ENCODE measurements around the gene CDC42BPG.

The CDC42BPG gene

DNA sequence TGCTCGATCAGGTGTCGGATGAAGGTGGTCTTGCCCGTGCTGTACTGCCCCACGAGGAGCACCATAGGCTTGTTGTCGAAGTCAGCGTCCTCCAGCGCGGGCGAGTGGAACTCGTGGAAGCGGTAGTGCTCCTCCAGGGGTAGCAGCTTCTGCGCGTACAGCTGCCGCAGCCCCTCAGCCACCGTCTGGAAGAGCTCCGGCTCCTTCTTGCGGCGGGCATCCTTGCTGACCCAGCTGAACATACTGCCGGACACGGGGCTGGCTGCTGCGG, 33.7 kb upstream of the CDC42BPG start:
- peak; percentile 64 for DNase-seq

DNA sequence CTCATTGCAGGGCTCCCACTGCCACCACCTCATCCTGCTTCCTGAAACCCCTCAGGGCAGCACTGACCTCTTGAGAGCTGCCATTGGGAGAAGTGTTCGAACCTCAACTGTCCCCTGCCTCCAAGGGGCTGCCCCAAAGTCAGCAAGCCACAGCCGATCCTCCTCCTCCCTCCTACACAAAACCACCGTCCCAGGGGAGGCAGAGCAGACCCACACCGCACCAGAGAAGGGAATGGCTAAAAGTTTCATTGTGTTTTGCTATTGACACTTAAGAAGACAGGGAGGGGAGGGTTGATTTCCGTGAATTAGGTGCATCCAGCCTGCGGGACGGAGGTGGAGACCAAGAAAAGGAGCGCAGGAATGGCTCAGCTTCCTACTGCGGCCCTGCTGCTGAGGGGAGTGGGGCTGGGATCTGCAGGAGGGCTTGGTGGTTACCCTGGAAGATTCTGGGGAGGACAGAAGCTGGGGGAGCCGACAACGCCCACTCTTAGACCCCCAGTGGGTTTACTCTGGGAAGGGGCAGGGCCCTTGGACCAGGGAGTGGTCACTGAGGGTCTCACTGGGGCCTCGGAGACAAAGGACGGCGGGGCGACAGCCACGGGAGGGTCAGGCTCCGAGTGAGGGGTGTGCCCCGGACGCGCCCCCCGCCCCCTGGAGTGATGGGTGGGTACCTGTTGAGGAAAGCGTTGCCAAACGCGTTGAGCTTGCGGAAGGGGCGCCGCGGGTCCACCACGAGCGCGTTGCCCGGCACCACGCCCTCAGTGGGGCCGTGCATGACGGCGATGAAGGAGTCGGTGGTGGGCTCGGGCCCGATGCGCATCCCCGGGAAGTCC, 33.2 kb upstream of the CDC42BPG start:
- no peak for DNase-seq

DNA sequence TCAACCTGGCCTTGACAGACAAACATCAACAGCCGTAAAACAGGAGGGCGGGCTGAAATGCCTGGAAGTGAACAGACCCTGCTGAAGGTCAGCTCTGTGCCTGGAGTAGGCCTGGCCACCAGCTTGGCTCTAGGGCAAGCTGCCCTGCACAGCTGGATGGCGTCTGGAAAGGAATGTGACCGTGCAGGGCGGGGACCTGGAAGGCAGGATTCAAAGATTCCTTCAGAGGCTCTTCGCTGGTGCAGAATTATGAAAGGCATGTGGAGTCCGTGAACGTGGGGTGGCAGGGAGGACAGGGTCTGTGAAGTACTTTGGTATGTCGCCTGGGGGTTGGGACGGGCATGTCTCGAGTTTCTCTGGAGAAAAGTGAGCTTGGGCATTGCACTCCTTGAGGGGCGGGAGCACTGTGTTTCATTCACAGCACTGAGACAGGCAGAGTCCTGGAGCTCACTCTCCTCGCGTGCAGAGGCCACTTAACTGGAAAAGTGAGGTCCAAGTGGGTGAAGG, 32.4 kb upstream of the CDC42BPG start:
- no peak for DNase-seq

DNA sequence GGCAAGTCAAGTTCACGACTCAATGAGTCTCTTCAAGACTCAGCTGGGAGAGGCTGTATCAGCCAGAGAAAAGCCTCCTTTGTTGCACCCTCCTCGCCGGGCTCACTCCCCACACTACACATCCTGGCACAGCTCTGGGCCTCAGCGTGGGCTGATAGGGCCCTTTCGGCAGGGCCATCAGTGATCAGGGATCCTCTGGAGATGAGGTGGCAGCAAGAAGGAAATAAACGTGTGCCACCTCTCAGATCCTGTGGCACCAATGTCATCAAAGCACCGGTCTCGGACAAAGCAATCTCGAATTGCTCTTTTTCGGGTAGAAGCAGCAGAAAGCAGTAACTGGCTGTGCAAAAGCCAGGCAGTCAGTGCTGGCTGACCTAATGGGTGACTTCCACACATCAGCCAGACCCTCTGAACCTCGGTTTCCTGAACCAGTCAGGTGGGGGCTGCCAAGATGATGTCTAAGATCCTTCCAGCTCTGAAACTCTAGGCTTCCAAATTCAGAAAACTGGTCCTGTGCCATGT, 31.8 kb upstream of the CDC42BPG start:
- DNase-seq, result peak; percentile 27

DNA sequence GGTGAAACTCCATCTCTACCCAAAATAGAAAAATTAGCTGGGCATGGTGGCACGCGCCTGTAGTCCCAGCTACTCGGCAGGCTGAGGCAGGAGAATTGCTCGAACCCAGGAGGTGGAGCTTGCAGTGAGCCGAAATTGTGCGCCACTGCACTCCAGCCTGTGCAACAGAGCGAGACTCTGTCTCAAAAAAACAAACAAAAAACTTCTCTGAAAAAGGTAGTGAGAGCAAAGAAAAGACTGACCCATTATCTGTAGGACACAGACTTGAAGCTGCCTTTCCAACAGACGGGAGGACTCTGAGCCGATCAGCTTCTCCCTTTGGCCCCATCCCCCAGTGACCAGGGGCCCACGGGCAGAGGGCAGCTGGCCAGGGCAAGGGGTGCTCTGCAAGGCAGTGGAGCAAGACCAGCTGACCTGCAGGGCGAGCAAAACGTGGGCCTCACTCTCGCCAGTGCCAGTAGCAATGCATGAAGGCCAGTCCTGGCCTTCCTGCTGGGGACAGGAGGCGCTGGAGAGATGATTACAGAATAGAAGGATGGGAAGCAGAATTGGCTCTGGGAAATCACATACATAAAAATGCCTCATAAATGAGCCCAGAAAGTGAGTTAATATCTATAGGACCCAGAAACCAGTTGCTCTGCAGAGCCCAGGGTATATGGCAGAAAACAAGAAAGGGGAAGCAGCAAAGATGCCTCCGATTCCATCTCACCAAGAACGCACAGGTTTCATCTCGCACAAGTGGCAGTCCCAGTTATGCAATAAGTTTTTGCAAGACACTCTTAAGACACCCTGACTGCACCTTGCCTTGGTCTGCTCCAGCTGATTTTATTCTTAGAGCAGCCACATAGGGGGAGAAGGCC, 31.1 kb upstream of the CDC42BPG start:
- DNase-seq, result peak; percentile 42

DNA sequence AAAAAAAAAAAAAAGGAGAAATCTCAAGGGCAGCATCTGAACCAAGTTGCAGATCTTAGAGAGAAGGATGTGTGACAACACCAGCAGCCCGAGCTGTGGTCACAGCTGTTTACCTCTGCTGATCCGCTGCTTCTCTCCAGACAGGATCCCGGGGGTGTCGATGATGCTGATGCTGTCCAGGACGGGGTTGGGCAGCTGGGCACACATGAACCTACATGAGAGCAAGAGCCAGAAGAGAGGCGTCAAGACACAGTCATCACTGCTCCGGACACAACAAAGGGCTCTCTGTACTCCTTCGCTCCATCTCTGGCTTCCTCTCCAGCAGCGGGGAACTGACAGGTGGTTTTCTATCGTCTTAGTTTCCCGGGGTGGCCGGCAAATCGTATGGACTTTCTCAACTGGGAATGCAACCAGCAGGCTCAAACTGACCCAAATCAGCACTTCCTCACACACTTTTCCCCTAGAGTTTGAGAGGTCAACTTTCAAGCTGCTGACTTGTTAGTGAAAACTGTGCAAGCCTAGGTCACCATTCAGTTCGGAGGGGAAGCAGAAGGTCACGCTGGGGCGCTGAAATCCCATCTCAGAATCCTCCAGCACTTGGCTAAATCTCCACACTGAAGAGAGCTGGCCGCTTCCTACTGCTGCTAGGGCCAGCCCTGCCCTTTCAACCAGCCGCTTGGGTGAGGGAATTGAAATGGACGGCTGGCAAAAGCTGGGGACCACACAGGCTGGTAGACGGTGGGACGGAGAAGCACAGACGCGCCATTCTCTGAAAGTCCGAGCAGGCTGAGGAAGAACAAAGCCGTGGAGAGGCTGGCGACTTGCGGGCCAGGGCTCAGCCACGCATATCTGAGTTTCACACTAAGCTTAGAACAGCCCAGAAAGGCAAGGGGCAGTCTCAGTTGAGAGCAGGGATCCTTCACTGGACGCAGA, 30.1 kb upstream of the CDC42BPG start:
- peak; percentile 79 for DNase-seq

DNA sequence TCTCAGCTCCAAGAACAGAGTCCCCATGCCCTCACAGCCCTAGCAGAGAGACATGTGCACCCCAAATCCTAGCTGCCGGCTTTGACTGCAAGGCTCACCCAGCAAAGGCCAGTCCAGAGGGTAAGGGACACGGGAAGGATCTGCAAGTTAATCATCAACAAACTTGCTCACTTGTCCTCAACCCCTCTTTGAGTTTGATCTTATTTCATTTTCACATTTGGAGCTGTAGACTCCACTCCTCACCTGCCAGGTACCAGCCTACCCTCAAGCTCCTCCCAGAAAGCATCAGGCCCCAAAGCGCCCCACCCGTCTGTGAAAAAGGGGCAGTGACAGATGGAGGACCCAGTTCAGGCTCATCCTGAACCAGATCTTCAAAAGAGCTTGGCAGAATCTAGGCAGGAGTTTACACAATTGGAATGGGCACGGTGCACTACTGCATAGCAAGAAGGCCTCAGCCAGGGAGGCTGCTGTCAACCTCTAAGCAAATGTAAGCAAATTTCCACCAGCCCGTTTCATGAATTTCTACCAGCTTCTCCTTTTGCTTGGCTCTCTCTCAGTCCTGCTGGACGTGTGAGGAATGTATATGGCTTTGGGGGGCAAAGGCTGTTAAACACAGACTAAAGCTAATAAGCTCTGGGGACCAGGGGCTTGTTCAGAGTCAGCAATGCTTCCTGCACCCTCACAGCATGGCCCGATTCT, 28.5 kb upstream of the CDC42BPG start:
- DNase-seq, result peak; percentile 98

DNA sequence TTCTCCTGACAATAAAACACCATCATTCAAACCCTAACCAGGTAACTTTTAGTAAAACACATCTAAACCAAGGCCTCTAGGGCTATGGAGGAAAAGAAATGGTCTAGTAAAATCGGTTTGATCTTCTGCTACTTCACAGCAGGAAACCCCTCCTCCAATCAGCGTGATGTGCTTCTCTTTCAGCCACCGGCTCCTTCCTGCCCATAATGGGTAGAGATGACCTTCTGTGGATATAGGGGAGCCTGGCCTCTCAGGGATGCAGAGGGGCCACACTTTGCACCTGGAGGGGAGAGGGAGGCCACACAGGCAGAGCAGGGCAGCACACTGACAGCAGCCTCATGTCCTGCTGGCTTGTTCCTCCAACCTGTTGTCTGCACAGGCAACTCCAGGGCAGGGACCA, 27.0 kb upstream of the CDC42BPG start:
- no peak for DNase-seq

DNA sequence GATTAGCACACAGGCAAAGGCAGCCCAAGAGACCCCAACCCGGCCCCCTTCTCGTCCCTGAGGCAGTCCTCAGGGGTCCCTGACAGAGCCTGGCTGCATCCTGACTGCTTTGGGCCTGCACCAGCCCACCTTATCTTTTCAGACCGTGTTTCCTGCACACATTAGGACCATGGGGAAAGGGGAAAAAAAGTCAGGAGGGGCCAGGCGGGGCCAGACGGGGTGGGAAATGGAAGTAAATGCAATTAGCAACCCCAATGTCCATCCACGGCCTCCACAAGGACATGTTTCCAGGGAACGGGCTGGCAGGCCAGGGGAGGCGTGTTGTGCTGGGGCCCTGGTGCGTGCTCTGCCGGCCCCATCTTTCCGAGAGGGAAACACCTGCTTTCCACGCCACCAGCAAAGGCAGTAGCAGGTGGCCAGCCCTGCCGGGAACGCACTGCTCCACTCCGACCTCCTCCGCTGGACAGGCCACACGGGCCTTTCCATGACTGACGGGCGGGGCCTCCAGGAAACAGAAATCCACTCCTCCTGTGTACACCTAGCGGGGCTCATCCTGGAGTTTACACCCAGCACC, 26.5 kb upstream of the CDC42BPG start:
- no peak for DNase-seq

DNA sequence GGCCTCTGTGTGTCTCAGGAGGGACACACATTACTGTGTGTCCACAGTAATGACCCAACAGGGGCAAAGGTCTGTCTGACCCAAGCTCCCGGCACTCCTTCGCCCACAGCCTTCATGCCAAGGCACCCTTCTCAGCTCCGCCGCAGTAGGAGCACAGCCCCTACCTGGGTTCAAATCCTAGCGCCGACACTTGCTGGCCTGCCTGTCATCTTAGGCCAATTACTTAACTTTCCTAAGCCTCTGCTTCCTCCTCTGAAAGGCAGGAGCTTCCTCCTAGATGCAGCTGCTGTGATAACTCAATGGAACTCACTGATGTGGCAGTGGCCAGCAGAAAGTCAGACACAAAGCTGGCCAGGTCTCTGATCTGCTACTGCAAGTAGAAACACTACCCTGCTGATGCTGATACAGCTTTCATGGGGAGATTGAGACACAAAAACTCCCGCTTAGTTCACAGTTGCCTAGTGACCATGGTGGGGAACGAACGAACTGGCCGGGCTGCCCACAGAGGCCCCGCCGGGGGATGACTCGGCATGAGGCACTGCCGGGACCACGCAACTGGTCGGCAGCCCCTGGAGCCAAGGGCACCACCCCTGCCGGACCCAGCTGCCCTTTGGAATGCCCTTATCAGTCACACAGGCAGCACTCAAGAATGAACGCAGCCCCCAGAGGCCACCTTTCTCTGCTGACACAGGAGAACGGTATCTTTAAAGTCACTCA, 25.9 kb upstream of the CDC42BPG start:
- DNase-seq, result no peak

DNA sequence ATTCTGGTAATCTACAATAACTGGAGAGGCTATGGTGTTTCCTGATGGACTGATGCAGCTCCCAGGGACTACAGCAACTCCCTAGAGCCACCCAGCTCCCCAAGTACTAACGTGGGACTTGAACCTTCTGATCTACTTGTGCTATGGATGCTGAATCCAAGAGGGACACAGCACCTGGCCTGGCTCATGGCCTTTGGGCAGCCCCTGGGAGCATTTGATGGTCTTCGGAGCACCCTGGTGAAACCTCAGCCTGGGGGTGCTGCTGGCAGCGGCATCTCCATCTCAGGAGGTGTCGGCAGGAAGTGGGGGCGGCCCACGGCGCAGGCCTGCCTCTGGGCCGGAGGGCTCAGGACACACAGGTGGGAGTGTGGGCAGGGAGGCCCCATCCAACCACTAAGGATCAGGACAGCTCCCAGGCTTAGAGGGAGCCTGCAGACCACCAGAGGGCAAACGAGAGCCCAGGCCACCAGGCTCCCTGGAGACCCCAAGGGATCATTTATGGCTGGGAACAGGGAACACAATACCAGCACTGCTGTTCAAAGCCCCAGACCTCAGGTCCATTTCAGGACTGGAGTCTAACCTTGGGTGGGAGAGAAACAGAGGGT, 25.2 kb upstream of the CDC42BPG start:
- DNase-seq, result peak; percentile 38

DNA sequence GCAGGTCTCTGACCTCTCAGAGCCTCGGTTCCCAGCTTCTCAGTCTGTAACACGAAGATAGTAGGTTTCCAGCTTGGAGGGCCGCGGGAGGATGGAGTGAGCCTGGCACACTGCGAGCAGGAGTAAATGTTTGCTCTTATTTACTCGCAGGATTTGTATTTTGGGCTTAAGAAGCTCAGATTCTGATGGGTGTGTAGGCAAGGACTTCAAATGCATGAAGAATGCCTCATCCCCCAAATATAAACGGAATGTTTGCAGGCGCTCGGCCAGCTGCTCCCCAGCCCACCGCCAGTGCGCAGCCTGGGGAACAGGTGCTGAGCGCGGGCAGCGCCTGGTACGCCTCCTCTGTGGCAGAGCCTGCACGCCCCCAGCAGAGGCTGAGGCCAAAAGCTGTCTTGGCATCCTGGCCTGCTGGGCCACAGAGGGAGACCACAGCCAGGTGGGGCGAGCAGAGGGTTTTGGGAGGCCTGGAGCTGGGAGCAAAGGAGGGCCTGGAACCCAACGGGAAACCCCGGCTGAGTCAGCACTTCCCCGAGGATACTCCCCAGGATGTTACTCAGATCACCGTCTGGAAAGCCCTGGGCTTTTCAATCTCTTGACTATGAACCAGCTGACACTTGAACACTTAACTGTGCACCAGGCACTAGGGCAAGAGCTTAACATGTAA, 24.6 kb upstream of the CDC42BPG start:
- peak; percentile 51 for DNase-seq

DNA sequence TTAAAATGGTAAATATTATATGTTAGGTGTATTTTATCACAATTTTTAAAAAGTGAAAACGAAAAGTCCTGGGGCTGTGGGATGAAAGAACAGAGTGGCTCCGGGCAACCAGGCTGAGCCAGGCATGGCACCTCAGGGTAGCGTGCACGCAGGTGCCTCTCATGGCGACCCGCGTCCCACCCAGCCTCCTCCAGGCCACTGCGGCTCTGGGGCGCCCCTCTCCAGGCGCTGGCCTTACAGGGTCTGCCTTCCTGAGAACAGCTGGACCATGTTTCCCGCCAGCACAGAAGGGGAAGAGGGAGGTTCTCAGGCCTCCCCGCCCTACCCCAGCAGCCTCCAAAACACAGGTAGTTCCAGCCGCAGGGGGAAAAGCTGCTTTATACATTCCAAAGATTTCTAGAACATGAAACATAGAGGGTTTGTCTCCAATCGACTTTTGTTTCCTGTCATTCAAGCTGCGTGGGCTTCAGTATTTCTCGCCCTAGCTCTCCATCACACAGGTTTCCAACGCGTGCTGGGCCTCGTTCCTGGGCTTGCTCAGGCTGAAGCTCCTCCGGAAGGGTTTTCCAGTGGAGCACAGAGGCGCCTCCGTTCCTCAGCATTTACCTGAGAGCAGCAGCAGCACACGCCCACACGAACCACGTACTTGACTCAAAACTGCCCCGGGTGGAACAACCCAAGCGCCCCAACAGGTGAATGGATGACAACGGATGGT, 23.5 kb upstream of the CDC42BPG start:
- DNase-seq, result no peak

DNA sequence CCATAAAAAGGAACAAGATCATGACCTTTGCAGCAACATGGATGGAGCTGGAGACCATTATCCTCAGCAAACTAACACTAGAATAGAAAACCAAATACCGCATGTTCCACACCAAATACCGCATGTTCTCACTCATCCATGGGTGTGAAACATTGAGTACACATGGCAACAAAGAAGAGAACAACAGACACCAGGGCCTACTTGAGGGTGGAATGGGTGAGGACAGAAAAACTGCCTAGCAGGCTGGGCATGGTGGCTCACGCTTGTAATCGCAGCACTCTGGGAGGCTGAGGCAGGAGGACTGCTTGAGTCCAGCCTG, 21.7 kb upstream of the CDC42BPG start:
- no peak for DNase-seq

DNA sequence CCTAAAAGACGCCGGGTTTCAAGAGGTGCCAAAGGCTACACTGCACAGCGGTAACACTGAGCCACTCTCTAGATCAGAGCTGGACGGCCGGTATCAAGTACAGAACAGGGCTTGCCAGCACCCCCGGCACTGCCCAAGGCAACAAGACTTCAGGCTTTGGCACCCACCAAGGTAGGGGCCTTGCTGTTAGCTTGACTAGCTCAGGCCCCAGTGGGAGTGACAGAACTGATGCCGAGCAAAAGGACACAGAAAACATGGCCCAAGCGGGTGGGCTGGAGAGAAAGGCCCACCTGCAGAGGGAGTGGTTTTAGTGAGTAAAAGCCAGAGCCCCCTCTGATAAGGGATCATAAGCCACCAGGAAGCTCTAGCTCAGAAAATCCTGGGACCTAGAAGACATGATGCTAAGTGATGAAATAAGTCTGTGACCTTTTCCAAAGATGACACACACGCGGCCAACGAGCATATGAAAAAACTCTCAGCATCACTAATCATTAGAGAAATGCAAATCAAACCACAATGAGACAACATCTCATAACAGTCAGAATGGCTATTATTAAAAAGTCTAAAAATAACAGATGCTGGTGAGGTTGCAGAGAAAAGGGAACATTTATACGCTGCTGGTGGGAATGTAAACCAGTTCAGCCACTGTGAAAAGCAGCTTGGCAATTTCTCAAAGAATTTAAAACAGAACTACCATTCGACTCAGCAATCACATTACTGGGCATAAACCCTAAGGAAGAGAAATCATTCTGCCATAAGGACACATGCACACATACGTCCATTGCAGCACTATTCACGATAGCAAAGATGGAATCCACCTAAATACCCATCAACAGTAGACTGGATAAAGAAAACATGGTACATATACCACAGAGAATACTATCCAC, 21.1 kb upstream of the CDC42BPG start:
- no peak for DNase-seq

DNA sequence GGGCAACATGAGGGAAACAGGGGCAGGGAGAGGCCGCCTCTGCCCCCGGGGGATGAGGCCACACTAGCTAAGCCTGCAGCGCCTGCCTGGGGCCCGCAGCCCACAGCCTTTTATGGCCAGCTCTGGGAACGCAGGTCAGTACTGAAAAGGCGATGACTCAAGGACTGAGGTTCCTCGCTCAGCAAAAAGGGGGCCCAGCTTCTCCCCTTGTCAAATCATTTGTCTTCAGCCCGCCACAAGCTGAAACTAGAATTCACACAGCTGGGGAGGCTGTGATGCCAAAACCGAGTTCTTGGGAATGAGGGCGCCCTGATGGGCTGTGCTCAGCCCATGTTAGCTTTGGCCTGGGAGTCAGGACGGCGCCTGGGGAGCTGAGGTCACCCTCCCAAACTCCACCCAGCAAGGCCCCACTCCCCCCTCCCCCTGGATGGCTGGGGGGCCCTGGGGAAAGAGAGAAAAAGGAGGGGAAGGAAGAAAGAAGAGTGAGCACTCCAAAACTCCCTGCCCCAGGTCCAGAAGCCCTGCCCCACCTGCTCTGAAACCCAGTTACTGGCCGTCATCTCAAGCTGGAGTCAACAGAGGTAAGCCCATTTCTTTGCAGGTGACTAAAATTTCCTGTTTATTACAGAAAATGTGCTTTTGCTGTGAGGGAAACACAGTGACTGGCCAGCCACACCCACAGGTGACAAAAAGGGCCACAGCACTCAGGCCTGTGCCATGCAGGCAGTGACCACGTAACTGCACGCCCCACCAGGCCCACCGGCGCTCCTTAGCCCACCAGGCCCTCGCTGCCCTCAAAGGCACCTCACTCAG, 20.2 kb upstream of the CDC42BPG start:
- no peak for DNase-seq

DNA sequence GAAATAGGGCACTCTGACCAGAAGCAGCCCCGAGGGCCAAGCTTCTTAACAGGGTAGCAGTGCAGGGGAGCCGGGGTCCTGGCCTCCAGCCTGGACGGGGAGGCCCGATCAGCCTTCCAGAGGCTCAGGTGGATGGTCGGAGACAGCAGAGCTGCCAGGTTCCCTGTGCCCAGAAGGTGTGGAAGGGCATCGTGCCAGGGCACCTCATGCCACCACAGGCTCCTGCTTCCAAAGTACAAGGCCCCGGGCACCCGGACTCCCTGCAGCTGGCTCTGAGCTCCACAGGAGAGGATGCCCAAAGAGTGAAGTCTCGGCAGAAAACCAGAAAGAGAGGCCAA, 19.7 kb upstream of the CDC42BPG start:
- DNase-seq, result no peak

Measured in NCI-H526 treated with DMSO at 0.1 percent for 48 hours (cell line).